GM06990 (cell line): ENCODE results near the gene KATNB1.
"Not testable (repeated sequence)": the region's sequence is repeated elsewhere in the genome, so short reads cannot be mapped to it uniquely, and the experiment has no call there.

Source experiments
- DNase-seq: peaks from one replicate; pipeline ENCODE4 v3.0.0-alpha.2; 2011; ENCODE audit not compliant: insufficient read length; ENCODE audit errors: extremely low read depth
- H3K27me3 ChIP-seq: replicated peaks from 2 replicates; pipeline ENCODE4 v1.6.0; 2011; ENCODE audit warnings: low read length; ENCODE audit not compliant: control insufficient read depth, insufficient read depth
- H3K36me3 ChIP-seq: 2 replicates; pipeline ENCODE4 v1.5.1; 2011; ENCODE audit warnings: low read length; ENCODE audit not compliant: control insufficient read depth, insufficient read depth
- H3K4me3 ChIP-seq: replicated peaks from 2 replicates; pipeline ENCODE4 v1.5.1; 2011; ENCODE audit warnings: low read depth, mild to moderate bottlenecking, control low read depth, low read length
- TF ChIP-seq, protein P1 (sequence below): IDR thresholded peaks from 2 replicates; pipeline ENCODE4 v1.5.1; 2011; ENCODE audit warnings: low read length, control low read depth, mild to moderate bottlenecking, inconsistent platforms; ENCODE audit not compliant: insufficient read depth, poor library complexity, severe bottlenecking

KATNB1 gene

GRCh38 chr16:57781741-57782606 lies 46.4 kb downstream of the KATNB1 start:
- no peaks in the 10 kb centered on the region; the same call in 1 of the 2 replicates for H3K27me3 ChIP-seq
- no peak overlapping the region for H3K4me3 ChIP-seq
- no peaks in the 10 kb centered on the region for H3K36me3 ChIP-seq
- TF ChIP-seq, protein P1, sequence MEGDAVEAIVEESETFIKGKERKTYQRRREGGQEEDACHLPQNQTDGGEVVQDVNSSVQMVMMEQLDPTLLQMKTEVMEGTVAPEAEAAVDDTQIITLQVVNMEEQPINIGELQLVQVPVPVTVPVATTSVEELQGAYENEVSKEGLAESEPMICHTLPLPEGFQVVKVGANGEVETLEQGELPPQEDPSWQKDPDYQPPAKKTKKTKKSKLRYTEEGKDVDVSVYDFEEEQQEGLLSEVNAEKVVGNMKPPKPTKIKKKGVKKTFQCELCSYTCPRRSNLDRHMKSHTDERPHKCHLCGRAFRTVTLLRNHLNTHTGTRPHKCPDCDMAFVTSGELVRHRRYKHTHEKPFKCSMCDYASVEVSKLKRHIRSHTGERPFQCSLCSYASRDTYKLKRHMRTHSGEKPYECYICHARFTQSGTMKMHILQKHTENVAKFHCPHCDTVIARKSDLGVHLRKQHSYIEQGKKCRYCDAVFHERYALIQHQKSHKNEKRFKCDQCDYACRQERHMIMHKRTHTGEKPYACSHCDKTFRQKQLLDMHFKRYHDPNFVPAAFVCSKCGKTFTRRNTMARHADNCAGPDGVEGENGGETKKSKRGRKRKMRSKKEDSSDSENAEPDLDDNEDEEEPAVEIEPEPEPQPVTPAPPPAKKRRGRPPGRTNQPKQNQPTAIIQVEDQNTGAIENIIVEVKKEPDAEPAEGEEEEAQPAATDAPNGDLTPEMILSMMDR = no peak
- no peak for DNase-seq

DNA sequence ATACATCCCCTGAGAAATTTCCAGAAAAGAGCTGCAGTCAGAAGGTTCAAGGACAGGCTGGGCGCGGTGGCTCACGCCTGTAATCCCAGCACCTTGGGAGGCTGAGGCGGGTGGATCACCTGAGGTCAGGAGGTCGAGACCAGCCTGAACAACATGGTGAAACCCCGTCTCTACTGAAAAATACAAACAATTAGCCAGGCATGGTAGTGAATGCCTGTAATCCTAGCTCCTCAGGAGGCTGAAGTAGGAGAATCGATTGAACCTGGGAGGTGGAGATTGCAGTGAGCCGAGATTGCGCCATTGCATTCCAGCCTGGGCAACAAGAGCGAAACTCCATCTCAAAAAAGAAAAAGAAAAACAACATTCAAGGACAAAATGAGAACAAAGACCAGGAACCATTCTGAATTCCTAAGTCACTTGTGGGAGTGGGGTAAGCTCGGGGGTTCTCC lies 47.1 kb downstream of the KATNB1 start:
- not testable (repeated sequence) for H3K4me3 ChIP-seq, DNase-seq, H3K36me3 ChIP-seq, H3K27me3 ChIP-seq

GRCh38 chr16:57783116-57783515 lies 47.5 kb downstream of the KATNB1 start:
- no peaks in the 10 kb centered on the region for H3K36me3 ChIP-seq
- DNase-seq = no peak
- TF ChIP-seq, protein P1 = no peak
- no peak overlapping the region for H3K4me3 ChIP-seq
- H3K27me3 ChIP-seq = no peaks in the 10 kb centered on the region; the same call in 1 of the 2 replicates

GRCh38 chr16:57783883-57784282 lies 48.3 kb downstream of the KATNB1 start:
- TF ChIP-seq, protein P1 = no peak
- DNase-seq = no peak
- H3K27me3 ChIP-seq = no peaks in the 10 kb centered on the region; the same call in 1 of the 2 replicates
- no peaks in the 10 kb centered on the region for H3K36me3 ChIP-seq
- H3K4me3 ChIP-seq = no peak overlapping the region

DNA sequence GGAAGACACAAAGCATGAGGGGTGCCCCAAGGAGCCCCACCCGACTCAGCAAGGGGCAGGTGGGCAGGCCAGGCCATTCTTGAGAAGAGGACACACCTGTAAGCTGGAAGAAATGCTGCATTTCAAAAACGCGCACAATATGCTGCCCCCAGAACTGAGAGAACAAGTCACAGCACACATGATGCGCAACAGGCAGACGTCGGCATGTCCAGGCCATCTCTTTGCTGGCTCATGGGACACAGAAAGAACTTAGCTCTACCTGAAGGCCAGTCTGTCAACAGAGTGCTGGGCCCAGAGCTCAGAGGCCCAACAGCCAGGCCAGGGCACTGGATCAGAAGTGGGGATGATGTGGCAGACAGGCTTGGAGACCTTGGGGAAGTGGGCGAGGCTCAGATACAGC lies 48.8 kb downstream of the KATNB1 start:
- H3K27me3 ChIP-seq = no peaks in the 10 kb centered on the region; the same call in 1 of the 2 replicates
- TF ChIP-seq, protein P1 = no peak
- no peak for DNase-seq
- H3K4me3 ChIP-seq = no peak overlapping the region
- no peaks in the 10 kb centered on the region for H3K36me3 ChIP-seq

DNA sequence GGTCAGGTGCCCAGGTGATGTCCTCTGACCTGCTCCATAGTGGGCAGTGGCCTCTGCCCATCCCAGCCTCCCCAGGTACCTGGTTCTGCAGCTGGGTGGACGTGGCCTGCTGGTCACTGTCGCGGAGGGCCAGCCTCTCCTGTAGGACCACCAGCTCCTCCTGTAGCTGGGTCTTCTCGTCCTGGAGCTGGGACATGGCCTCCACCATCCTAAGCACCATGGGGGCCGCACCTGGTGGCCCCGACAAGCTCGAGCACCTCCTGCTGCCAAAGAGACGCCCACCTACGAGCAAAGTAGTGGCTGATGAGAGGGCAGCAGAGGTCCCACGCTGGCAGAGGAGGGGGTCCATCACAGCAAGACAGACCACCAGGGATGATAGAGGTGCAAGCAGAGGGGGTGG lies 49.8 kb downstream of the KATNB1 start:
- no peaks in the 10 kb centered on the region; the same call in 1 of the 2 replicates for H3K27me3 ChIP-seq
- DNase-seq = no peak
- TF ChIP-seq, protein P1 = no peak
- H3K36me3 ChIP-seq = no peaks in the 10 kb centered on the region
- no peak overlapping the region for H3K4me3 ChIP-seq
